ENCODE results near the gene TNS1. TPM values are rescaled to one million over a fixed set of nuclear protein-coding genes. Genes with fewer than 3 reads are reported as not detected.

Gene TNS1
- total RNA-seq, 2 donors from 2014 or later: 436 to 508 TPM

DNA sequence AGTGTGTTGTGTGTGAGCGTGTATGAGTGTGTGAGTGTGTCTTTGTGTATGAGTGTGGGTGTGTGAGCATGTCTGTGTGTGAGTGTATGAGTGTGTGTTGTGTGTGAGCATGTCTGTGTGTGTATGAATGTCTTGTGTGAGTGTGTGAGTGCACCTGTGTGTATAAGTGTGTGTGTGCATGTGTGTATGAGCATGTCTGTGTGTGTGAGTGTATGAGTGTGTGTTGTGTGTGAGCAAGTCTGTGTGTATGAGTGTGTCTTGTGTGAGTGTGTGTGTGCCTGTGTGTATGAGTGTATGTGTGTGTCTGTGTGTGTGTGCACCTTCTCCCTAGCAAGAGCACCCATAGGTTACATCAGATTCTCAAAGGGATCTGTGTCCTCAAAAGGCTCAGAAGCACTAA, 28.5 kb upstream of the TNS1 start:
- ATAC-seq (no peak), DNase-seq (no peak)
- intact Hi-C loops (cut with DNase I): loop anchor here in 1 of 2 donors (5.0 kb wide), 1 partner anchor 39 kb away; no protein-coding TSS in a partner anchor

DNA sequence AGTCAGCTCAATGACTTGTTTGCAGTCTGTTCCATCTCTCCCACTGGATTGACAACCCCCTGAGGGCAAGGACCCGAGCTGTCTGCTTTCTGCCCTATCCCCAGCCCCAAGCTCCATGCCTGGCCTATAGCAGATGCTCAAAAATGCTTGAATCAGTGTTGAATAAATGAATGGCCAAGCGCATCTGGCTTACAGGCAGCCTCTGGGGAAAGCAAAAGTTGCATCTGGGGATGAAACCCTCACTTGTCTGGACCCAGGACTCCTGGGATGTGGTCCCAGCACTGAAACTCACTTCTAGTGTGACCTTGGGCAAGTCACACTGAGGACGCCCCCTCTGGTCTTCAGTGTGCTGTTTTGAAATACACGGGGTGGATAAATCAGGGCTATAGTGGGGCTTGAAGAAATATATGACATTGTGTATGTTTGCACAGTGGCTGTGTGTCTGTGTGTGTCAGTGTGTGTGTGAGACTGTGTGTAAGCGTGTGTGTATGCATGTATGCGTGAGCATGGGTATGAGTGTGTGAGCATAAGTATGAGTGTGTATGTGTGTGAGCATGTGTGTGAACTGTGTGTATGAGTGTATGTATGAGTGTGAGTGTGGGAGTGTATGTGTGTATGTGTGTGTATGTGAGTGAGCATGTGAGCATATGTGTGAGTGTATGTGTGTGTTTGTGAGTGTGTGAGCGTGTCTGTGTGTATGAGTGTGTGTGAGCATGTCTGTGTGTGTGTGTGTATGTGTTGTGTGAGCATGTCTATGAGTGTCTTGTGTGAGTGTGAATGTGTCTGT, 27.8 kb upstream of the TNS1 start:
- intact Hi-C loops (cut with DNase I): loop anchor here in 1 of 2 donors (5.0 kb wide), 1 partner anchor 38 kb away; no protein-coding TSS in a partner anchor
- DNase-seq (no peak), ATAC-seq (no peak)

DNA sequence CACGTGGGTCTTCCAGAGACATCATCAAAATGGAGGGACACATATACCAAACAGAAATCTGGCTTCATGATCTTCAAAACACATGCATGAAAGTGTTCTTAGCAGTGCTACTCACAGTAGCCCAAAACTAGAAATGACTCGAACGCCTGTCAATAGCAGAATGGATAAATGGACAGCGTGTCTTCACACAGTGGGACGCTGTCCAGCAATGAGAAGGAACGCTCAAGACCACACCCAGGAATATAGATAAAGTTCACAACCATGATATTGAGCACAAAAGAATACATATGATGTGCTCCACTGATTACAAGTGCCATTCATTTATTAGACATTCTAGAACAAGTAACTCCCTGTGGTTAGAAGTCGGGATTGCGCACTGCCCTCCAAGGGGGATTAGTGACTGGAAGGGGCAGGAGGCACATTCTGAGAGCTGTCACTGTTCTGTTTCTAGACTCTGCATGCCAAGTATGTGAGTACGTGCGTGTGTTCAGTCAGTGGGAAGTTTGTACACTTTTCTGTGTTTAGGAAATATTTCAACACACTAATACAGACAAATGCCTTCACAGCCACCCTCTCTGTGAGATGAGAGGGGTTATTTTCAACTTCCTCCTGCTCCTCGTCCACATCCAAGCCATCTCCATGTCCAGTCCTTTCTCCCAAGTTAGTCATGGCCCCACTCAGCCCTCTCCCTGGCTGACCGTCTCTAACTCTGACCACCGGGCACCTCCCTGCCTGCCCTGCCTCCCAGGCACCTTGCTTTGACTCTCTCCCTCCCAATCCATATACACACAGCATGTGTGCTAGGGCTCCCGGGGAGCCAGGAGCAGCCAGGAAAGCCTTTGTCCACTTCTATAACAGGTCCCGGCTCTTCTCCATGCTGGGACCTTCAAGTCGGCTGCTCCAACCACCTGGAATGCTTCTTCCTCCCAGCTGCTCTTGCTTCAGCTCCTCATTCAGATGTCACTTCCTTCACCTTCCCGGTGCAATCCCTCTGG, 26.9 kb upstream of the TNS1 start:
- no peak for ATAC-seq
- no peak for DNase-seq
- intact Hi-C loops (cut with DNase I): loop anchor here in 1 of 2 donors (5.0 kb wide), 1 partner anchor 37 kb away; no protein-coding TSS in a partner anchor

DNA sequence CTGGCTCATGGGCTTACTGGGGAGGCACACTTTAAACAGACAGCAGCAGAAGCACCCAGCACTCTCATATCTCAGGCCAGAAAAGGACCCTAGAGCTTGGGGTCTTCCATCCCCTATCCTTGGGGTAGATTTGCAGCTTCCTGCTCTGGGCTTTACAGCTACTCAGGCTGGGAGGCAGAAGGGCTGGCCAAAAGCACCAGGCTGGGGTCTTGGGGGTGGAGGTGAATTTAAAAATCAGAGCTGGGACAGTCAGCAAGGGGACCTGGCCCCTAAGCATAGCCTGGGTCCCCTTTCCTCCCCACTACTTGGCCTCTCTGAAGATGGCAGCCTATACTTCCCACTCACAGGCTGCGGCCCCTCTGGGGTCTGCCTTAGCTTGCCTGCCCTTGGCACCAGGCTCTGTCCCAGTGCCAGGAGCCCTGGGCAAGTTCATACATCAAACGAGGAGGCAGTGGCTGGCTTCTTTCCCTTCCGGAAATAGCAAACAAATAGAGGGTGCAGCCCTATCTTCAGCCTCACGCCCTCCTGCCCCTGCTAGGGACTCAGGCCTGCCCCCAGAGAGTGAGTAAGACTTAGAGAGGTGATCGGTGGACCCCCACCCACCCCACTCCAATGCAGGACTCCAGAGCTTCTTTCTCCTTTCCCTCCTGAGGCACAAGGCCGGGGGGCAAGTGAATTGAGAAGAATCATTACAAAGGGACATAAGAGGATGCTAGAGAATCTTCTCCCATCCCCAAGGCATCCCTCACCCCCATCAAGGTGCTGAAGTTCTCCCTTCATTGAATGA, 26.0 kb upstream of the TNS1 start:
- intact Hi-C loops (cut with DNase I): no loop called here
- no peak for DNase-seq
- ATAC-seq: no peak

DNA sequence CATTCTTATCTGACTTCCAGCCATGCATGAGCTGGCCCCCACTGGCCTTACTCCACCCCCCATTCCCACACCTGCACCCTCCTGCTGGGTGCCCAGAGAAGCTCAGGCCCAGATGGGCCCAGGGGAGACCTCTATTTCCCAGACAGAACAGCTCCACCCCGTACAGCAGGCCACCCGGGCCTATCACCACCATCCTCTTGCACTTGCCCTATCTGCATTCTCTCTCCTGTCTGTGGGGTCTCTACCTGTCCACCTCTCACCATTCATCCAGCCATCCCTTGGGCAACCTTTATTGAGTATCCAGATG, 25.3 kb upstream of the TNS1 start:
- intact Hi-C loops (cut with DNase I): no loop called here
- DNase-seq: no peak
- ATAC-seq: no peak

DNA sequence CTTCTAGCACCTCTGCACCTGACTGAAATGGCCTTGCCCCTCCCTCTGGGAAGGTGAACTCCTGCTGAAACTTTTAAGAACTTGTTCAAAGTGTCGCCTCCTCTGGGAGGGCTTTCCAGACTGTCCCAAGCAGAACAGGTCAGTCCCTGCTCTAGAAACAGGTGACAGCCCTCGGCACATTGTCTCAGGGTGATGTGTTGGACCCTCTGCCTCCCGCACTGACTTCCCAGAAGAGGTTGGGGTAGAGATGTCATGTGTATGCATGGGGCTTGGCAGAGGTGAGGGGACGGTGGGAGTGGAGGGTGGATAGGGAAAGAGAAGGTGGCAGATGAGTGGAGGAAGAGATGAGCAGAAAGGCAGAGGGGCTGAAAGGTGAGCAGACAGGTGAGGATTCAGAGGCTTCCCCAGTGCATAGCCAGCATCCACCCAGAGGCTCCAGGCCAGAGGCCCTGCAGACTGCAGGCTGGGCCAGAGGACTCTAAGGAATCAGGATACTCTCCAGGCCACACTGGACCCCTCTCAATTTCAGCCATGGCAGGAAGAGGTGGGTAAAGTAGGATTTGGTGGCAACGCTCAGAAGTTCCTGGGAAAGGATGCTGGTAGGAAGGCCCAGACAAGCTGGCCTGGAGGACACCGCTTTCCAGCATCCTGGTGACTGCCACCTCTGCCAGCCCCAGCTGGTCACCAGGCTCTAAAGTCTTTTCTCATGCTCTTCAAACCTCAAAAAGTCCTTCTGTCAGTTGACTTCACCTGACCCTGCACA, 24.8 kb upstream of the TNS1 start:
- DNase-seq: no peak
- ATAC-seq: no peak
- intact Hi-C loops (cut with DNase I): no loop called here

DNA sequence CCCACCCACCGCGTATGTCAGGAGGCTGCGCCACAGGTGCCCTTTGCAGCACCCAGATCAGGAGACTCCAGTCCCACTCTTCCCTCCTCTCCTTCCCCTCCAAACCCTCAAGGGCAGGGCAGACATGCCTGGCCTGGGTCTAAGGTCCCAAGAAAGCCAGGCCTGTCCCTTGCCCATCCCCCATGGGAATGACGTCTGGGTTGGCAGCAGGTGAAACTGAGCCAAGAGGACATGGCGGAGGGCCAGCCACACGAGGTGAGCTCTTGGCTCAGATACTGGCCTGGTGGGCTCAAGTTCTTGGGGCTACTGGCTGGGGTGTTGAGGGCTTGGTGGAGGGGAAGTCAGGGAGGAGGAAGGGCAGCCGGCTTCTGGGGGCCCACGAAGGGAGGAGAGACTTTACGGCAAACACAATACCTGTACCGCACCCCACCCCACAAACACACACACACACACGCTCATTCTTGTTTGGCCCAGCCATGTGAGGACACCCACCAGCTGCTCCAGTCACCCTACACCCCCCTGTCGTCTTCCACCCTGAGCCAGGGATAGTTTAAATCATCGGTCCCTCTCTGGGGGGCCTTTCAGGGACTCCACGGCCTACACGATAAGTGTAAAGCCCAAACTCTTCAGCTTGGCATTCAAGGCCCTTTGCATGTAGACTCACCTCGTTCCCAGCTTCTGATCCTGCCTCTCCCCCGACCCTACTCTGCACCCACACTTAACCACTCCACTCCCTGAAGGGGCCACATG, 24.1 kb upstream of the TNS1 start:
- intact Hi-C loops (cut with DNase I): no loop called here
- ATAC-seq: no peak
- DNase-seq: no peak

DNA sequence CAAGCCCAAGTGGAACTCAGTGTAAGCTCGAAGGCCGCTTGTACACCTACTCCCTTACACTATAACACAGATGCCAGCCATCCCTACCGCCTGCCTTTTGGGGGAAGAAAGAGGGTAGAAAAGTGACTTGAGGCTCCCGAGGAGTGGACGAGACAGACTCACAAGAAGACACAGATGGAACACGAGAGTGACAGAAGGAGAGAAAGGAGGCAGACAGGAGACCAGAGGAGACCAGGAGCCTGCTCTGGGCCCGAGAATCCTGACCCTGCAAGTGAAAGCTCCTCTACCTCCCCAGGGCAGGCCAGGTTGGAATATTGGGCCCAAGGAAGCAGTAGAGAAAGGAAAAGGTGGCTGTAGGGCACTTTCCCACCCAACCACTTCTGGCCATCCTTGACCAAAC, 23.4 kb upstream of the TNS1 start:
- no peak for ATAC-seq
- intact Hi-C loops (cut with DNase I): no loop called here
- no peak for DNase-seq

DNA sequence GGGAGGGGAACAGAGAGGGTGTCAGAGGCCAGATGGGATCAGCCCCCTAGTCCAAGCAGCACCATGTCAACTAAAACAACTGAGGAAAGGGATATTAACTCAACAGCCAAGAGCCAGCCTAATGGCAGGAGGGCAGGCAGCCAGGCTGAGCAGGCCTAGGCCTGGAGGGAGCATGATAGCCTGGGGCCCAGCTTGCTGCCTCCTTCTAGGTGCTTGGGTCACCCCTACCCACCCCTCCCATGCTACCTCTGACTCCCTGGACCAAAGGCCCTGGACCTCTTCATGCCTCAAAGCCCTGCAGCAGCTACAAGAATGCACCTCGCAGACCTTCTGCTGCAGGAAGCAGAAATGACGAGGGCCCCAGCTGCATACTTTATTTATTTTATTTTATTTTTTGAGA, 22.1 kb upstream of the TNS1 start:
- no peak for DNase-seq
- no peak for ATAC-seq
- intact Hi-C loops (cut with DNase I): no loop called here

DNA sequence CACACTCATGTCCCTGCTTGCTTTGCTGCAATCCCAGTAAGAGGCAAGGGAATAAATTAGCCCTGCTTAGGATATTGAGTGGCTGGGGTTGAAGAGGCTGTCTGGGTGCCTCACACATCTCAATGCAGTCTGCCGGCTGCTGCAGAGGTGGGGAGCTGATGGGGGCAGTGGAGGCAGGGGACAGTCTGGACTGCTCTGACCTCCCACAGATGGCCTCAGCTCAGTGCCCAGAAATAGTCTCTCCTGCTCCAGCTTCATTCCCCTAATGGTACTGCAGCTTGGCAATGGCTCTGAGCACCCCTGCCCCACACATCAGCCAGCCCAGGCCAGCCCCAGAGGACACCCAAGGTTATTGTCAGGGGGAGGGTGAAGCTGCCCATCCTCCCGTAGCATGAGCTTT, 21.5 kb upstream of the TNS1 start:
- peak; percentile 17 to 43 for ATAC-seq
- DNase-seq: no peak
- intact Hi-C loops (cut with DNase I): no loop called here

DNA sequence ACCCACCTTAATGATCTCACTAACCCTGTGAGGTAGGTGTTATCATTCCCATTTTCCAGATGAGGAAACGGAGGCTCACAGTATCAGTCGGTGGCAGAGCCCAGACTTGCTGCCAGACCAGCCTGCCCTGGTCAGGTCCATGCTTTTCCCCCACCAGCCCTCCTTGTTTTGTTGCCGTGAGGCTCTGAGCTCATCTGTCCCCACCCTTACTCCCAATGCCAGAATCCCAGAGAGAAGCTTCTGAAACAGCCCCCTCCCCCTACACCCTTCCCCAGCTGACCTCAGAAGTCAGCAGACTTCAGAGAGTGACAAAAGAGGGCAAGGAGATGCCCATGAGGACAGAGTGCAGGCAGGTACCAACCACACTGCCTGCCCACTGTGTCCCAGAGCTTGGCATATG, 20.8 kb upstream of the TNS1 start:
- intact Hi-C loops (cut with DNase I): no loop called here
- no peak for DNase-seq
- ATAC-seq: no peak

DNA sequence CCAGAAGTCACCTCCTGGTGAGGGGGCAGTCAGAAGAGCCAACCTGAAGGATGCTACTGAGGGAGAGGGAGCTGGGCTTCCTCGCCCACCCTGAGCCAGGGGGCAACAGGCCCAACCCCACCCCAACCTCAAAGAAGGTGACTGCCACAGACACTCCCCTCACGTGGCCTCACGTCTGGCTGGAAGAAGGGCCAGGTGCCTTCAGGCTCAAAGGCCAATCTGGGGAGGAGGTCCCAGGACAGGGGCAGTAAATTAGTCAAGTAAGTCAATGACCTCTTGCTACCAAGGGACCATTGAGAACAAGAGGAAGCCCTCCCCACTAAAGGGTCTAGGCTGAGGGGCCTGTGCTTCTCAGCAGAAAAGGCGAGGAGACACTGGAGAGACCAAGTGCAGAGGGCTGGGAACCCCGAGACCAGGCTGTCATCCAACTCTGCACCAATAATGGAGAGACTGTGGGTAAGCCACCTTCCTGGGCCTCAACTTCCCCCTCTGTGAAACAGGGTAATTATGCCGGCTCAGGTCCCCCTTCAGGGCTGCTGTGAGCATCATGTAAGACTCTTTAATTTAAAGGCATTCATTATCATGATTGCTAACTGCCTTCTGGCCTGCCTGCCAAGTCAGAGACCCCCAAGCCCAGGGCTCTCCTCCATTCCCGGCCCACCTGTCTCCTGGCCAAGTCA, 20.2 kb upstream of the TNS1 start:
- ATAC-seq (no peak), DNase-seq (no peak)
- intact Hi-C loops (cut with DNase I): no loop called here

DNA sequence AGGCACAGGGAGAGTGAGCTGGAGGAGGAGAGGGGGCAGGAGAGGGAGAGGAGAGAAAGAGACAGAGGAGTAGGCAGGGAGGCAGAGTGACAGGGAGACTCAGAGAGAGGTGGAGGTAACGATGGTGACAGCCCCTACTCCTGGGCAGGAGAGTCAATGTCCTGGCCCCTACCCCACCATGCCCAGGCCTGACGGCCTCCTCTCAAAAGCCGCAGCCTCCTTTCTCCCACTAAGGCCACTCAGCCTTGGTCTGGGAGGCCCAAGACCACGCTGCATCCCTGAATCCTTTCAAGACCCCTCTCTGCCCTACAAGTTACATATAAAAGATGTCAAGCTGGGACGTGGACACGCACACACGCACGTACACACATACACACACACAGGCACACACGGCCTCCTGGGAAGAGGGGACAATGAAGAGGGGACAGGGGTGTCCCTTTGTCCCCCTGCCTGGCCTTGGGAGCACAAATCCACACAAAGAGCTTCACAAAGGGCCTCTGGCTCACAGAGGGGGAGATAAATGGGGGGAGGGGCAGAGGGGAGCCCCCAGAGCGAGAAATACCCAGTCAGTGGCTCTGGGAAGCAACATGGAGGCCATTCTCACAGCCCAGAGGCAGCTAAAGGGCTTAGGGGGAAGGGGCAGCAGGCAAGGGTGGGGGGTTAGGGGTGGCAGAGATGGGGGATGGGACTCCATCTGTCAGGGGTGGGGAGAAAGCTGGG, 19.5 kb upstream of the TNS1 start:
- DNase-seq (no peak), ATAC-seq (no peak)

DNA sequence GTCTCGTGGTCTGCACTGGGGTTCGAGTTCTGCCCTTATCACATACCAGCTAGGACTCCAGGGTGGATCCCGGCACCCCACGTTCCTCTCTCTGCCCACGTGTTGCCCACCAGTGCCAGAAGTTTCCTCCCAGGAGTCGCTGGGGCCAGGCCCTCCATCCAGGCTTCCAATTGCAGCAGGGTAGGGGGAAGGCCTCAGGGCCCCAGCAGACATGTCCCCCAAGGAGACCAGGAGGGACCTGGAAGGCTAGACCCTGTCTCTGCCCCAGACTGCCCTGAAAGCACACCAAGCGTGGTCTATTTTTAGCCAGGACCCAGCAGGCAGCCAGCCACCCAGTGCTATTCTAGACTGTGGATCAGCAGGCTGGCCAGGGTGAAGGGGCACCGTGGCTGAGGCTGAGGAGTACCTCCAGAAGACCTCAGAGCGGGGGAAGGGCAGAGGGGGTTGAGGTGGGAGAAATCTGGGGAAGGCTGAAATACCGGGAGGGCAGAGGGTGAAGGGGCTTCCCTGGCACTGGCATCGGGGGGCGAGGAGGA, 18.8 kb upstream of the TNS1 start:
- intact Hi-C loops (cut with DNase I): no loop called here
- peak; percentile 57 to 81 for ATAC-seq
- DNase-seq: peak; percentile 55

More for the DNA sequence above, 19.5 kb upstream of the TNS1 start:
- intact Hi-C loops (cut with DNase I): no loop called here

DNA sequence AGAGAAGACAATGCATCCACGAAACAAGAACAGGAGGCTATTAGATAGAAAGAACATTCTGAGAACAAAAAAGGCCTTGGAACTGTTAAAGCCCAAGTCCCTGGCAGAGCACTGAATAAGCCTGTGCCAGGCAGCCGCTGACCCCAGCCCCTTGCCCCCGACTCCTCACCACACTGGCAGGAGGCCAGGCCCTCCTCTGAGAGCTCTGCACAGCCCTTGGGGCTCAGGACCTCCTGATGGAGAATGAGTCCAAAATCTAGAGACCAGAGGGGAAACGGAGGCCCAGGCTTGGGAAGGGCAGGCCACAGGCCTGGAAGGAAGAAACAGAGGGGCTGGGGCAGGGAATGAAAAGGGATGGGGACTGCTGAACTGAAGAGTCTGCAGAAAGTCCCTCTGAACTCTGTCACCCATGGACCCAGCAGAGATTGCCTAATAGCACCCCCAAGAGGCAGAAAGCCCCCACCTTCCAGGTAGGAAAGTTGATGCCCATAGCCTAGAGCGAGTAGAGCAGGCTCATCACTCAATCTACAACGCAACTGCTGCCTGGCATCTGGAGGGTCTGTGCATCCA, 18.3 kb upstream of the TNS1 start:
- intact Hi-C loops (cut with DNase I): no loop called here
- DNase-seq (no peak), ATAC-seq (no peak)

DNA sequence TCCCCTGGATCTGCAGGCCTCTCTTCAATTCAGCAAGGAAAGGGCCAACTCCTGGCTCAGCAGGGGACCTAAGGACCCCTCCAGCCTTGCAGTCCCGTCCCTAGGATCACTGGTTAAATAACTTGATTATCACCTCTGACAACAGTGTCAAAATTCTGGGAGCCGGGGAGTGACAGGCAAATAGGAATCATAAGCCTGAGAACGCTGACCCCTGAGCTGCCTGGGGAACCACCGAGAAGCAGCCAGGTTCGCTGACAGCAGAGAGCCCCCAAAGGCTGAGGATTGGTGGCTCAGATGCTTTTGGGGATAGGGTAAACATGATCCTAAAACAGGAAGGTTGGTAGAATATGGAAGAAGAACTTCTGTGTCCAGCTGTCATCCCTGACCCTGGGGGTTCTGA, 17.5 kb upstream of the TNS1 start:
- intact Hi-C loops (cut with DNase I): no loop called here
- ATAC-seq (no peak), DNase-seq (no peak)
